Activated CD8-positive, alpha-beta memory T cell treated with anti-CD3 and anti-CD28 coated beads, Interleukin-2, amount 50 U/mL, for 1 hour (primary cell): Measurements from ENCODE around the gene FAM180A.

Experiments used
- DNase-seq: peaks from one replicate; pipeline ENCODE4 v3.0.0-alpha.2; 2020; ENCODE audit errors: extremely low read depth

The FAM180A gene

GRCh38 chr7:135683609-135684008, 65.0 kb downstream of the FAM180A start:
- DNase-seq: no peak

GRCh38 chr7:135682191-135682590, 66.4 kb downstream of the FAM180A start:
- no peak for DNase-seq

GRCh38 chr7:135681762-135682161, 66.9 kb downstream of the FAM180A start:
- DNase-seq: no peak
